SU-DHL-6 (cell line): Measurements from ENCODE around the gene YAF2.

Experiments used
- H2AFZ ChIP-seq: fragments of 200-600 bp; sonication (generic); 2 replicates; pipeline ENCODE4 v1.6.1; 2014; ENCODE audit warnings: low read depth, mild to moderate bottlenecking, moderate library complexity, mixed read lengths, antibody characterized with exemption, low read length; ENCODE audit not compliant: severe bottlenecking
- H3F3A ChIP-seq: fragments of 200-600 bp; shearing (Covaris generic); 2 replicates; pipeline ENCODE4 v1.6.0; 2016; ENCODE audit warnings: antibody characterized with exemption, mild to moderate bottlenecking; ENCODE audit not compliant: insufficient read depth
- H3K27ac ChIP-seq: fragments of 200-600 bp; sonication (generic); 2 replicates; pipeline ENCODE4 v1.5.1; 2016; ENCODE audit warnings: low read depth, mild to moderate bottlenecking, low read length, moderate library complexity, mixed read lengths
- H3K27me3 ChIP-seq: fragments of 200-600 bp; sonication (generic), shearing (Covaris generic); 2 replicates; pipeline ENCODE4 v1.6.0; 2014; ENCODE audit warnings: mild to moderate bottlenecking, low read length
- H3K36me3 ChIP-seq: fragments of 200-600 bp; sonication (generic); 2 replicates; pipeline ENCODE4 v1.6.1; 2014; ENCODE audit warnings: mild to moderate bottlenecking, low read length, mixed read lengths
- H3K4me2 ChIP-seq: fragments of 300-600, 200-600 bp; shearing (Covaris generic), sonication (generic); 2 replicates; pipeline ENCODE4 v1.6.0; 2014; ENCODE audit warnings: low read length, low read depth, mild to moderate bottlenecking; ENCODE audit not compliant: poor library complexity, severe bottlenecking
- H3K4me3 ChIP-seq: fragments of 200-600 bp; sonication (generic); 2 replicates; pipeline ENCODE4 v1.5.1; 2014; ENCODE audit warnings: antibody characterized with exemption, low read length, mild to moderate bottlenecking, mixed read lengths; ENCODE audit not compliant: insufficient read depth, poor library complexity, severe bottlenecking
- H3K79me2 ChIP-seq: fragments of 200-600 bp; sonication (generic); 2 replicates; pipeline ENCODE4 v1.6.1; 2014; ENCODE audit warnings: mild to moderate bottlenecking, low read length, moderate library complexity; ENCODE audit not compliant: insufficient read depth
- H3K9ac ChIP-seq: fragments of 200-600 bp; sonication (generic); 2 replicates; pipeline ENCODE4 v1.7.0; 2014; ENCODE audit warnings: mild to moderate bottlenecking, low read length
- H3K9me2 ChIP-seq: fragments of 200-600 bp; sonication (generic); replicated peaks from 2 replicates; pipeline ENCODE4 v1.6.1; 2014; ENCODE audit warnings: low read length; ENCODE audit not compliant: insufficient read depth
- H3K9me3 ChIP-seq: fragments of 200-600 bp; sonication (generic); 2 replicates; pipeline ENCODE4 v1.6.1; 2014; ENCODE audit warnings: low read length, mixed read lengths; ENCODE audit not compliant: insufficient read depth
- H4K20me1 ChIP-seq: fragments of 200-600 bp; sonication (generic); 2 replicates; pipeline ENCODE4 v1.6.1; 2014; ENCODE audit warnings: low read depth, mild to moderate bottlenecking, antibody characterized with exemption, low read length, moderate library complexity, mixed read lengths
- CTCF ChIP-seq: fragments of 200-600 bp; sonication (generic); IDR thresholded peaks from one replicate; pipeline ENCODE4 v1.5.1; 2017; ENCODE audit warnings: antibody characterized with exemption, mild to moderate bottlenecking, low read length, moderate library complexity; ENCODE audit not compliant: insufficient read depth, poor library complexity, severe bottlenecking
- EZH2phosphoT487 ChIP-seq: fragments of 200-600 bp; sonication (generic), shearing (Covaris generic); conservative IDR thresholded peaks from 2 replicates; pipeline ENCODE4 v1.6.1; 2018; ENCODE audit warnings: mild to moderate bottlenecking, antibody characterized with exemption, low read length, moderate library complexity, mixed read lengths

Gene YAF2

GRCh38 chr12:42173961-42174521 is 64.0 kb downstream of the YAF2 start:
- Histone ChIP-seq H3K9ac (no peak overlapping the region), H3K27me3 (no peaks in the 10 kb centered on the region), H3K4me3 (no peak overlapping the region), H3K9me3 (no peaks in the 10 kb centered on the region), H3K79me2 (peaks cover 5% of the 10 kb centered on the region; the same call in 1 of the 2 replicates), H3K4me2 (no peak overlapping the region), H3K36me3 (peaks cover 5% of the 10 kb centered on the region; the same call in 1 of the 2 replicates), H3K27ac (no peak overlapping the region), H4K20me1 (no peaks in the 10 kb centered on the region), H3F3A (no peaks in the 10 kb centered on the region), H2AFZ (no peak overlapping the region), H3K9me2 (no peaks in the 10 kb centered on the region)
- TF ChIP-seq CTCF (no peak), EZH2phosphoT487 (no peak)

- Histone ChIP-seq H3K36me3 (peaks cover 5% of the 10 kb centered on the region; the same call in 1 of the 2 replicates), H3K4me2 (no peak overlapping the region), H3K4me3 (no peak overlapping the region), H3F3A (no peaks in the 10 kb centered on the region), H3K27ac (no peak overlapping the region), H2AFZ (no peak overlapping the region), H3K9me2 (no peaks in the 10 kb centered on the region), H3K9me3 (no peaks in the 10 kb centered on the region), H3K9ac (no peak overlapping the region), H4K20me1 (no peaks in the 10 kb centered on the region), H3K27me3 (no peaks in the 10 kb centered on the region), H3K79me2 (peaks cover 5% of the 10 kb centered on the region; the same call in 1 of the 2 replicates)
- TF ChIP-seq CTCF = no peak
- TF ChIP-seq EZH2phosphoT487 = no peak
These were observed 65.4 kb downstream of the YAF2 start for GRCh38 chr12:42172441-42173210.

- no peak overlapping the region for H3K27ac ChIP-seq
- H3K4me3 ChIP-seq = no peak overlapping the region
- no peaks in the 10 kb centered on the region for H3K9me3 ChIP-seq
- no peaks in the 10 kb centered on the region for H4K20me1 ChIP-seq
- no peak overlapping the region for H3K4me2 ChIP-seq
- H3F3A ChIP-seq = no peaks in the 10 kb centered on the region
- TF ChIP-seq CTCF (no peak), EZH2phosphoT487 (no peak)
- peaks cover 5% of the 10 kb centered on the region; the same call in 1 of the 2 replicates for H3K36me3 ChIP-seq
- no peak overlapping the region for H3K9ac ChIP-seq
- H3K9me2 ChIP-seq = no peaks in the 10 kb centered on the region
- no peaks in the 10 kb centered on the region for H3K27me3 ChIP-seq
- H2AFZ ChIP-seq = no peak overlapping the region
- H3K79me2 ChIP-seq = no peaks in the 10 kb centered on the region; the same call in 1 of the 2 replicates
These were observed 70.3 kb downstream of the YAF2 start for GRCh38 chr12:42167711-42168110.
